Stimulated activated CD4-positive, alpha-beta T cell treated with anti-CD3 and anti-CD28 coated beads, Interleukin-1b, Interleukin-23, amount 100 ng/mL, for 24 hours (primary cell): ENCODE data around the gene ELMOD3.
"Not testable (repeated sequence)": the region's sequence is repeated elsewhere in the genome, so short reads cannot be mapped to it uniquely, and the experiment has no call there.

ENCODE experiments used
- DNase-seq, 4 experiments: peaks; one replicate each; pipeline ENCODE4 v3.0.0-alpha.2; 2020; ENCODE audit warnings: low read depth in 4 of 4, low spot score in 1 of 4

The ELMOD3 gene

DNA sequence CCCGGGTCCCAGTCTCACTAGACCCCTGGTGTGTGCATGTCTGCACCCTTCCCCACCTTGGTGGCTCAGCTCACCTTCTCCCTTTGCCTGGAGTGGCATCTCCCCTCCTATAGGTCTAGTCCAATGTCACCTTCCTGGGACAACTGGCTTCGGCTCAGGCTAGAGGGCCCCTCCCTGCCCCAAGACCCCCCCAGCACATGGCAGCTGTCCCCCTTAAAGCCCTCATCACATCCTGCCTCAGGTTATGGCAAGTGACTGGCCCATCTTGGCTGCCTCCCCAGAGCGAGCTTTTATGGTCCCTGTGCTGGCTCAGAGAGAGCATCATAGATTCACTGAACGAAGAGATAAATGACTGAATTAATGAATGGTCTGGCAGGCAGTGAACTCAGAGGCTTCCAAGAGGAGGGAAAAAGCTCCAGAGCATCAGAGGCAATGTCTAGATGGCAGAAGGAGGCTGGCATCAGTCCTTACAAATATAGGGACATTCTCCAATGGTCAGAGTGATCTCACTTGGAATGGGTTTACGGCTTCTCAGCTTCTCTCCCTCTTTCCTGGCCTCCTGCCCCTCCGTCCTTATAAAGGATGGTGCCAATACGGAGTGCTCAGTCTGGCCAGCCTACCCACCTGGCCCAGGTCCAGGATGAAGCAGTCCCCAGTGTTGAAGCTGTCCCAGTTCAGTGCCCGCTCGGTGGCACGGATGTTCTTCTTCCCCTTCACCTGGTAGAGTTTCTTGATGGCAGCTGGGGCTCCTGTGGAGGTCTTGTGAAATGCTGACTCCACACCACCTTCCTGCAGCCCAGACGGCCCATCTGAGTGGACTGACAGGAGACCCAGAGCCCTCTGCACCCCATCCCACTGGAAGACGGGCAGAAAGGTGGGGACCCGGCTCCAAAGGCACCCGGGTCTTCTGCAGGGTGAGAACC, 46.2 kb downstream of the ELMOD3 start:
- DNase-seq = no peak

DNA sequence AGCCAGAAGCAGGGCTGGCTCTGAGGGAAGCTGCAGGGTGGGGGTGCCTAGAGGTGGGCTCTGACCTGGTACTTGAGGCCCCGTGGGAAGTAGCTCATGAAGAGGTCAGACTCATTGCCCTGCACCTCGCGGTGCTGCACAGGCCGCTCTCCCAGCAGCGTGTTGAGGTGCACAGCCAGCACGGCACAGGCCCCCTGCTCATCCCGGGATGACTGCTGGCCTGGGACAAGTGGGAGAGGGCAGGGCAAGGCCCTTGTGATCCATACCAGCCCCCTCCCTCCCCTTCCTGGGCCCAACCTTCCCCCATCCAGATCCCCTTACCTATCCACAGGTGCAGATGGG, 46.9 kb downstream of the ELMOD3 start:
- DNase-seq = no peak

DNA sequence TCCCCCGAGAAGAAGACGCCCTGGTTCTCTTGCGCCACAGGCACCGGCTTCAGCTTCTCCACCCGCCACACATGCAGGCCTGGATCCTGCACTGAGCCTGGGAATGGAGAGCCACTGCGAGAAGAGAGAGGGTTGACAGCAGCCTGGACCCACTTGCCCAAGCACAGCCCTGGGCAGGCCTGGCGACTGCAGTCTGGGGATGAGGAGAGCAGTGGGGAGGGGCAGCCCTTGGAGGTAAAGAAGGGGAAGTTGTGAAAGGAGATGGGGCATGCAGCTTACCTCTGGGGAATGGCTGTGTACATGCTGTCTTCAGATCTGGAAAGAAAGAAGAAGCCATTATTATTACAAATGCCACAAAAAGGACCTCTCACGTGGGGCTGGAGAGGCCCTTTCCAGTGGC, 47.3 kb downstream of the ELMOD3 start:
- DNase-seq = no peak

DNA sequence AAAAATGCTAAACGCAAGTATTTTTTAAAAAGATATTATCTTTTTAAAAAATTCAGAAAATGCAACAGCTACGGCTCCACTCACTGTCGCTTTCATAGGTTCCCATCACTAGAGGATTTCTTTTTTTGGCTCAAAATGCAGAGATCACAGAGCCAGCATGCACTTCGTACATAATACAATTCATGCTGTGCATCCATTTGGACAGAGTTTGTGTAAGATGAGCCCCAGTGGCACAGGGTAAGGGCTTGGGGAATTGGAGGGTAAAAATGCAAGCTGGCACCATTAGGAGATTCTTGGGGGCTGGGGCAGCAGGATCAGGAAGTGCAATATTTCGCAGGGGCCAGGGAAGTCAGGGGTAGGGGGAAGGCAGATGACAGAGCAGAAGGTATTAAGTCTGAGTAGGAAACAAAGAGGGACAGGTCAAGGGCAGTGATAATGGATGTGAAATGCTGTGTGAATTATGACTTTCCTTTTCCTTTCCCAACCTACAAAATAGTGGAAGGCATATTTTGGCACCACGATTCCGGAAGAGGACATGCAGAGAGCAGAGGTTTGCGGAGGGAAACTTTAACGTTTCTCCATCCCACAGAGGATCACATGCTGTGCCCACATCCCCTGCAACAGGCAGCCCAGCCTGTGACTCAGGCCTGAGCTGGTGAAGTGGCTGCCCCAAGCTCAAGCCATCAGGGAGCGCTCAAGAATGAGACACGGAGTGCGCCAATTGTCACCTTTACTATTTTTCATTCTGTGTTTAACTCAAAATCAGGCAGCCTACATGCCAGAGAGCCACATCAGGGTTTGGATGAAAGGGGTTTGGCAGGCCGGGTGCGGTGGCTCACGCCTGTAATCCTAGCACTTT, 50.9 kb downstream of the ELMOD3 start:
- peak in 1 of 4 experiments; percentile 46 for DNase-seq

DNA sequence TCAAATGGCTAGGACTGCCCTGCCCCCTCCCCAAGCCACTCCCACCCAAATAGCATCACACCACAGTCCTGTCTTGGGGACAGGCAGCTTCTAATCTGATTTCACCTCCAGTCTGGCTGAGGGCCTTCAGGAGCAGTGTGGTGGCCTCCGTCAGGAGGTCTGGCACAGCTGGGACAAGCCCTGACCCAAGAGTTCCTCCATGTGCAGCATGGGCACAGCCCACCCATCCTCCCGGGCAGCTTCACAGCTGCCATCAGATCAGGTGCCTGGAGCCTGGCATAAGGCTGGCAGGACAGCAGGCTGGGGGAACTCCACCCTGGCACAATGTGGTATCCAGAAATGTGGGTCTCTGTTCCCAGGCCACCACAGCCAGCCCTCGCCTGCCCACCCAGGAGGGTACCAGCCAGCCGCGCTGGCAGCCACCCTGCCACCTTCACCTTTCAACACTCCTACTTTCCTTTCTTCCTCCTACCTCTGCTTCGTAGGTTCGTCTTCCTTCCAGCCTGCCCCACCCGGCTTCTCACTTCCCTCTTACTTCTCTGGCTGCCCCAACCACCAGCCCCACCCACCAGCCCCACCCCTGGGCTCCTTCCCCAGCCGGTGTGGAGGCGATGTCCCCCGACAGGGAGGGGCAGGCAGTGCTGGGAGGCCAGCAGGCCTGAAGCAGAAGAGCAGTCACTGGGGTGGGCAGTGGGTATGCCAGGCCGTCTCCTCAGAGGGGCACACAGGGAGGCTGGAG, 55.4 kb downstream of the ELMOD3 start, which contains the start of gene CAPG:
Gene CAPG, minus strand, starts transcription at position 522 of the 739 bp plus-strand sequence. CDS start 8,221 bp downstream, outside the sequence.
- peak in 1 of 4 experiments; percentile 36 for DNase-seq

DNA sequence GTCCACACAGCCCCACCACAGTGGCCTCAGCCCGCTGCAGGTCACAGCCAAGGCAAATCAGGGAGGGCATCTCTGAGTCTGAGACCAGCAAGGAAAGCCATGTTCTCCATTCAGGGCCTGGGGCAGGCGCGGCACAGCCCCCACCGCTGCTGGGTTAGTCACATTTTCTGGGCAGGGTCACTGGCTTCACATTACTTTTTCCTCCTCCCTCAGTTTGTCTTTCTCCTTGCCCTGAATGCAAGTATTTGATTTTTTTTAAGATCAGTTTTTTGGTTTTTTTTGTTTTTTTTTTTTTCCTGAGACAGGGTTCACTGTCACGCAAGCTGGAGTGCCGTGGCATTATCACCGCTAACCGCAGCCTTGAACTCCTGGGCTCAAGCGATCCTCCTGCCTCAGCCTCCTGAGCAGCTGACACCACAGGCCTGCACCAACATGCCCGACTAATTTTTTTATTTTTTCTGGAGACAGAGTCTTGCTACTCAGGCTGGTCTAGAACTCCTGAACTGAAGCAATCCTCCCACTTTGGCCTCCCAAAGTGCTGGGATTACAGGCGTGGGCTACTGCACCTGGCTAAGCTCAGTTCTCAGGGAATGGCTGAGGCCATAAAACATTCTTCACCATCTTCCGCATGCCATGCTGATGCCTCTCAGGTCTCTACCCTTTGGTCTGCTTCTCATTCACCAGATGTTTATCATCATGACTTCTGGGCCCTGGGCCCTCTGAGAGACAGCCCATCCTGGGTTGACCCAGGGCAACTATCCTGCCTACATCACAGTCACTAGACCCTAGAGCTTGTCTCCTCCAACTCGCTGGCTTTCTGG, 56.2 kb downstream of the ELMOD3 start:
- DNase-seq = no peak

DNA sequence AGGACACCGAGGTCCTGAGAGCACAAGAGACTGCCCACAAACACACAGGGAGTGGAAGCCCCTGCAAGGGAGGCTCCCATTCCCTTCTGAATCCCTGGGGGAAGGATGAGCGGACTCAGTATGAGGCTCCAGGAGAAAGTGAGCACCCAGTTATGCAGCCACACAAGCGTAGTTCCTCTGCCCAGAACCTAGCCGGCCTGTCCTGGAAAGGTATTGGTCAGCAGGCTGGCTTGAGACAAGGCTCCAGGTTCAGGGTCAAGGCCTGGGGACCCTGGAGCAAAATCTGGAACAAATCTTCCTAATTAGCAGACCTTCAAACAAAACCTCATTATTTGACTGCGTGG, 56.8 kb downstream of the ELMOD3 start:
- no peak for DNase-seq

DNA sequence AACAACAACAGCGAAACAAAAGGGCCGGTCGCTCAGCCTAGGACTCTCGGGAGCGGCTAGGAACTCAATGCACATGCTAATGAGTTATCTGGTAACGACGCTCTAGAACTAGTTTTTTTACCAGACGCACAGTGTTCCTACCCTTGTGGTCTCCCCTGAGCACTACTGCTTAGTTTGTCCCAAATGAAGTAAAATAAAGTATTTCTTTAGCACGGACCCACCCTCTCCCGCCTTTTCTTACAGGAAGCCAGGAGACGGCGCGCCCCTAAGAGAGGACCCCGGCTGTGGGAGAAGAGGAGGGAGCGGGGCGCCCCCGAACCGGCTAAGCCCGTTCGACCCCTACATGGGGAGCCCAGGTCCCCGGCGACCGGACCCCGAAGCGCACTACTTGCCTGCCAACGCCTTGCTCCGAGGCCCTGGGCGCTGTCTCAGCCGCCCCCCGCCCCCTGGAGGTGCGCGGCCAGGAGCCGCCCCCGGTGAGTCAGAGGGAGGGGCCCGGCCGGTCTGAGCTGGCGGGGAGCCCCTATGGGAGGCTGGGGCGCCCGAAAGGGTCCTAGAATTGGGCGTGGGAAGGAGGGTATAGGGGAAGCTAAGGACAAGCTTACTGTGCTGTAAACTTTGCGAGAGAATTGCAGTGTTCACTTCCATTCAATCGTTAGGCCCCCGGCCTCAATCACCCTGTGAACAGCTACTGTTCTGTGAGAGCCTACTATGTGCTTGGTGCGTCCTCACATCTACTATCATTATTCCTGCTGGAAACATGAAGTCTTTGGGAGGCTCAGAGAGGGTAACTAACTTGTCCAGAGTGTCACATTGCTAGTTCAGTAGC, 59.2 kb downstream of the ELMOD3 start:
- DNase-seq = peak in 2 of 4 experiments; percentile 29 to 41

DNA sequence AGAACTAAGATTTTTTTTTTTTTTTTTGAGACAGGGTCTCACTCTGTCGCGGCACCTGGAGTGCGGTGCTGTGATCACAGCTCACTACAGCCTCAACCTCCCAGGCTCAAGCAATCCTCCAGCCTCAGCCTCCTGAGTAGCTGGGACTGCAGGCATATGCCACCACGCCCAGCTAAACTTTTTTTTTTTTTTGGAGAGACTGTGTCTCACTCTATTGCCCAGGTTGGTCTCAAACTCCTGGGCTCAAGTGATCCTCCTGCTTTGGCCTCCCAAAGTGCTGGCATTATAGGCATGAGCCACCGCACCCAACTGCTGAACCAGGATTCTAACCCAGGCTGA, 59.8 kb downstream of the ELMOD3 start:
- not testable (repeated sequence) for DNase-seq

DNA sequence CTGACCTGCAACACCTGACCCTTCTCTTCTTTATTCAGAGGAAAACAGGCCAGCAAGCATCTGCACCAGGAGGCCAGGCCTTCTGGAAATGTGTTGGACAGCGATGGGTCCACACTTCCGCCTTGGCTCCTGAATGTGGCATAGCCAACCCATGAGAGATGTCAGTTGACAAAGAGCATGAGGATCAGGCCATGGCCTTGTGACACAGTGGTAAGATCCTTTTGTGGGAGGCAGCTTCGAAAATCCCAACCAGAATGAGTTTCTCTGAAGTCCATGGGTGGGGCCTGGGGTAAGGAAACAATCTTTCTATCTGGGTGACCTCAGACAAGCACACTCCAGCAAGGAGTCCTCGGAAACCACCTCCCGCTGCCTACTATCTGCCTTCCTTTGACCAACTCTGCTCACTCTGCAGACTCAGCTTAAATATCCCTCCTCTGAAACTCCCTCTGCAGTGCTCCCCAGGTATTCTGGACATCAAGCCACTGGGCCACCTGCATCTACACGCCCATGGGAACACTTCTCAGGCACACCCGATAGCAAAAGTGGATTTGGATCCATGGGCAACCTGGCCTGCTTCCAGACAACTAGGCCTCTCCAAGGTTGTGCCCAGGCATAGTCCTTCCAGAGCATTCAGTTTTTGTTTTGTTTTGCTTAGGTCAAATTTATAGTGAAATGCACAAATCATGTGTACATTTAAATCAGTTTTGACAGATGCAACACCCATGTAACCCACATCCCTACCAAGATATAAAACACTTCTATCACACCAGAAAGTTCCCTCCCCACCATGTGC, 60.4 kb downstream of the ELMOD3 start:
- DNase-seq = no peak

DNA sequence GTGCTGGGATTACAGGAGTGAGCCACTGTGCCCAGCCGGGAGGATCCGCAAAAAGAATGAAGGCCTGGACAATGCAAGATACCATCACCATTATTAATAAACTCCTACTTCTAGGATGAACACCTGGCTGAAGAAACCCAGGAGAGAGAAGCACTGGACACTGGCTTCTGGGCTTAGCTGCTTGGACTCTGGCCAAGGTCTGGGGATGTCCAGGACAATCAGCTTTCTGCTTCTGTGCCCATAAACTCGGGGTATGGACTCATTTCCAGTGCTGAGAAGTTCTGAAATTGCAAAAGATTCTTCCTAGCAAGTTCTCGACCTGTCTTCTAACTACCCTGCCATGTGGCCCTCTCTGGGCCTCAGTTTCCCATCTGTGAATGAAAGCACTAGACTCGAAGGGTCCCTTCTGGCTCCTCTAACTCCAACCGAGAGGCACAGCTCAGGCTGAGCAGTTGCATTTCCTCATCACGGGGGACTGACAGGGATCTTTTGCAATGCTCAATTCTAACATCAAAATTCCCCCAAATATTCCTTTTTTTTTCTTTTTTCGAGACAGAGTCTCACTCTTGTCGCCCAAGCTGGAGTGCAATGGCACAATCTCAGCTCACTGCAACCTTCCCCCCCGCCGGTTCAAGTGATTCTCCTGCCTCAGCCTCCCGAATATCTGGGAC, 61.5 kb downstream of the ELMOD3 start:
- DNase-seq = no peak

DNA sequence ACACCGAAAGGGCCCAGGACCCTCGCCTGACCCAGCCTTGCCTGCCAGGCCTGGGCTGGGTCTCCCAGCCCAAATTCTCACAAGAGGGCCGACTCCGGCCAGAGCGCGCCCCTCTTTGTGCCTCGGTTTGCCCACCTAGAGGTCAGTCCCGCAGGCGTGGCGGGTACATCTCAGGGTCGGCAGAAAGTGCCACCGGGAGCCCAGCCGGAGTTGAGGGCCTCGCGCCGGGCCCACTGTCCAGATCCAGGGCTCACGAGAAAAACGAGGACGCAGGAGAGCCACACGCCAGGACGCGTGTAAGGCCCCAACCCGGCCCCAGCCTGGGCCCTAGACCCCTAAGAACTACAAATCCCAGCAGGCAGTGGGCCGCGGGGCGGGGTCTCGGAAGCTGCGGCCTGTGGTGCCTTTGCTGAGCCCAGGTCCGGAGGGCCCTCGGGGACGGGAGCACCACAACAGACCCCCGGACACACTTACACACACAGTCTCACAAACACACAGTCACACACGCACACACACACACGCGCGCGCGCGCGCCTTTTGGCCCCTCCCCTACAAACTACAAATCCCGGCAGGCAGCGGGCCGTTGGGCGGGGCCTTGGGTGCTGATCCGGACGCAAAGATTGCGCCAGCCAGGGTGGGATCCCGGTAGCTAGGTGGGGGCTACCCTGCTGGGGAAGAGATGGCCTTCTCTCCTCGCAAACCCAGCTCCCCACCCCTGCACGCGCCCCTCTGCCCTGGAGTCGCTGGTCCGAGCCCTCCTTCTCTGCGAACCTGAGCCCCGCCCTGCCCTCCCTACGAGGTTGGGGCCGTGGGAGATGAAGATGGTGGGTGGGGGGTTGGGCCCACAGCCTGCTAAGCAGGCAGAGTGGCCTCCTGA, 63.8 kb downstream of the ELMOD3 start, which contains the start of gene SH2D6:
Gene SH2D6, plus strand, starts transcription at position 583 of the 877 bp plus-strand sequence. CDS start 10,752 bp downstream, outside the sequence.
- peak; percentile 65 to 81 (median 74) for DNase-seq

DNA sequence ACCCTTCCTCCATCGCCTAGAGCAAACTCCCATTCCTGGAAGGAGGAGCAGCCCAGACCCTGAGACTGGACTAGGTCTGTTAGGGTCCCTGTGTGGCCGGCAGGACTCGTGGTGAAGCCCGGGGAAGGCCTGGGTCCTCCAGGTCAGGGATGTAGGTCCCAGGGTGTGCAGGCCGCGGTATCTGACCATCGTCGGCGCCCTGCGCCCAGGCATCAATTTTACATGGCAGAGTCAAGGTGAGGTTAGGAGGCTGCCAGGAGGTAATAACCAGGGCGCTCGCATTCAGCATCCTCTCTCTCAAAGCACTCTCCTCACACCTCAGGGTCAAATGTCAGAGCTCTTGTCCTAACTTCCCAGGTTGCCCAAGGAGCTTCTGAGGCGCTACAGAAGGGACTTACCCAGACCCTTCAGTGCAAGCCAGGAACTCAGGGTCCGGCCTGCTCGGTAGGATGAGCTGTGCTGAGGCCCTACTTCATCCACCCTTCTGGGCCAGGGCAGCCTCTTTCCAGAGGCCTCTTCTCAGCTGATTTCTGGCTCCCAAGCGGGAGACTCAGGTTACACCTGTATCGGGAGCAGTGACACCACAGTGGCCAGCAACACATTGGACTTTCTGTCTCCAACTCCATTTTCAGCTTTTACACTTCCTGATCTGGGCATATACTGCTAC, 64.6 kb downstream of the ELMOD3 start:
- no peak for DNase-seq

DNA sequence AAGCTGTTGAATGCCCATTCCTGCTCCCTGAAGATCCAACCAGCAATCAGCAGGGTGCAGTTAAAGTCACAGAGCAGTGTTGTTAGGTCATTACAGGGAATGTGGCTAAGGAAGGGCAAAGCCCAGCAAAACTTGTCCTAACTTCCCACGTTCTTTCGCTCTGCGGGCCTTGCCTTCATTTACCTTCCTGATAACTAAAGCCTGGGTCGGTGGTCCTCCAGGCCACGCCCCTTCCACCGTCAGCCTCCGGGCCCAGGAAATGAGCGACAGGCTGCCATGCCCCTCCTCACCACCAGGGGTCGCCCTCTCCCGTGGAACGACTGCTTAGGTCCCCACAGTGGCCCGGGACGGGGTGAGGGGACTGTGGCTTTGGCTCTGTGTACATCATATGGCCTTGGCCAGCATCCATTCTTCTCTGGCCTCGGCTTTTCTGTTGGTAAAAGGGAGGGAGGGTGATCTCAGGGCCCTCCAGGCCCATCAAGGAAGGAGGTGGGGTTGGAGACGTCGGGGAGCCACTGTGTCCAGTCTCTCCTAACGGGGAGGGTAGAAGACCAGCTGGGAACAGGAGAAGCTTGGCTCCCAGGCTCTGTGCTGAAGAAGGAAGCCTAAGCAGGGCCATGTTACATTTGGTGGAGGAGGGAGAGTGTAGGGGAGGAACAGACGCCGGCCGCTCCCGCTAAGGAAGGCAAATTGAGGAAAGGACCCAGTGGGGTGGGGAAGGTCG, 66.1 kb downstream of the ELMOD3 start:
- DNase-seq = peak; percentile 84 to 96 (median 88)

DNA sequence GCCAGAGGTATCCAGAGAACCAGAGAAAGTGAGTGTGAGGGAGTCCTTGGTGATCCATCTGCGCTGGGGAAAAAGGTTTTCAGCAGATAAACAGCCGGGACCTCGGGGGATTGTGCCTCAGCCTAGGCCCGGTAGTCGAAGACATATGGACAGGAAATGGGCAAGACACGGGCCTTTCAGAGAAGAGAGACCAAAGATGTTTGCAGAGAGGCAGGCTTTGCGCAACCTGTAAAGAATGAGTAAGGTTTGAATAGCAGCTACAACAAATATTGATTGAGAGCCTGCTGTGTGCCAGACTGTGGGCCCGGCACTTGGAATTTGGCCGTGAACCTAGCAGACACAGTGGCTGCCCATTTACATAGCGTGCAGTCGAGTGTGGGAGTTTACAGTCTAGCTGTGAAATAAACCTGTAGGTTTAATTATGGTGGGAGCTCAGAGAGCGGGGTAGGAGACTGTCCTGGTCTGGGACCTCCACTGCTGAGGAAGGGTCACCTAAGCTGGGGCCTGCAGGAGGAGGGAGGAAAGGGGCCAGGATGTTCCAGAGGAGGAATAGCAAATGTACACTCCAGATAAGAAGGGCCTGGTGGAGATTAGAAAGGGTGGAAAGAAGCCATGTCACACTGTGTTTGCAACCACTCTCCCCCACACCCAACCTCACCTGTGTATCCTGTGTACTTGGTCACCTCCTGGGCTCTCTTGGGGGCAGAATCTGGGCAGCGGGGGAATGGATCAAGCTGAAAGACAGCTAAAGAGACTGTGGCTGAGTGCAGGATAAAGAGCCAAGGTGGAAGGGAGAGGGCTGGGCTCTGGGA, 66.9 kb downstream of the ELMOD3 start:
- DNase-seq = no peak
